GM15510 (cell line): ENCODE results near the gene MRM3.

Experiments
- POLR2A ChIP-seq: IDR thresholded peaks from 3 replicates; pipeline ENCODE4 v1.6.1; 2011; ENCODE audit warnings: borderline replicate concordance; ENCODE audit not compliant: insufficient read length; ENCODE audit errors: extremely low read depth

Gene MRM3

DNA sequence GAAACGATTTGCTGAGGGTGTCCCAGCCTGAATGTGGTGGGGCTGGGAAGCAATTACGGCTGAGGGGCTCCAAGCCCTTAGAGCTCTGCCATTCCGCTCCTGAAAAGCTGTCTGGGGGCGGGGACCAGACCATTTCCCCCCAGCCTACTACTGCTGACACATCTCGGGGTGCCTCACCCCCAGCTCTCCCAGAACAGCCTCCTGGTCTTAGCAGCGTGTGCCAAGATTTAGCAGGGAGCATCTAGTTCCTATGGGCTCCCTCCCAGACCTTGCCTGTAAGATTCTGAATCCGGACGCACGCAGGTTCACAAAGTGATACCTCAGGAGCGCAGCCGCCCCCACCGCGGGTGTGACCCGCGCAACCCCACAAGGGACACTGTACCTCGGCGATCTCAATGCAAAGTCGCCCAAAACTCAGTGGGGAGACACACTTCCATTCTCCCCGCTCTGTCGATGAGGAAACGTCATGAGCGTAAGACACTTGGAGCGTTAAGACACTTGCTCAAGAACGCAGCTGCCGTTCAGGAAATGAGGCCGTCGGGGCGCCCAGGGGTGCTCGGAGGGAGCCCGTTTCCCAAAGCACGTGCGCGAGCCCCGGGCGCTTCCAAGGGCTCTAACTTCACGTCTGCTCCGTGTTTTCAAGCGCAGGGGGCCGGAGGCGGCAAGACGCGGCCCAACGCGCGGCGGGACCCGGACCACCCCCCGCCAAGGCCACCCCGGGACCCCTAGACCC lies 30.7 kb upstream of the MRM3 start:
- TF ChIP-seq POLR2A: no peak

- TF ChIP-seq POLR2A: peak; percentile 90
Measured at GRCh38 chr17:752002-752619, 30.0 kb upstream of the MRM3 start, which contains the start of gene GEMIN4. TSS of gene GEMIN4 (minus strand) at chr17:752264. CDS start at chr17:752142, 122 bp downstream.

DNA sequence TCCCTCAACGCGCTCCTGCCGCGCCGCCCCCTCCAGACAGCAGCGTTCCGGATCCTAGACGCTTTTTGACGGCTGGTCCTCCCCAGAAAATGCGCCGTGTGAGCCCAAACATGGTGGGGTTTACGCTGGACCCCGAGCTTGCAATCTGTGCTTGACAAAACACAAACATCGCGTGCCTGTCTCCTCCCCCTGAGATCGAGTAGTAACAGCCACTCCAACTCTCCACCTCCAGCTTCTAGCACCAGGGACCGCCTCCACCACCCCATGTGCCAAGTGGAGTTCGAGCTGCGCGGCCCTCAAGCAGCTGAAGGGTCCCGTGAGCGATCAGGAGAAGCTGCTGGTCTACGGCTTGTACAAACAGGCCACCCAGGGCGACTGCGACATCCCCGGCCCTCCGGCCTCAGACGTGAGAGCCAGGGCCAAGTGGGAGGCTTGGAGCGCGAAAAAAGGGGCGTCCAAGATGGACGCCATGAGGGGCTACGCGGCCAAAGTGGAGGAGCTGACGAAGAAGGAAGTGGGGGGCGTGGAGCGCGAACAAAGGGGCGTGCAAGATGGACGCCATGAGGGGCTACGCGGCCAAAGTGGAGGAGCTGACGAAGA lies 29.4 kb upstream of the MRM3 start:
- TF ChIP-seq POLR2A: no peak

GRCh38 chr17:753418-753817 lies 28.7 kb upstream of the MRM3 start:
- no peak for TF ChIP-seq POLR2A

DNA sequence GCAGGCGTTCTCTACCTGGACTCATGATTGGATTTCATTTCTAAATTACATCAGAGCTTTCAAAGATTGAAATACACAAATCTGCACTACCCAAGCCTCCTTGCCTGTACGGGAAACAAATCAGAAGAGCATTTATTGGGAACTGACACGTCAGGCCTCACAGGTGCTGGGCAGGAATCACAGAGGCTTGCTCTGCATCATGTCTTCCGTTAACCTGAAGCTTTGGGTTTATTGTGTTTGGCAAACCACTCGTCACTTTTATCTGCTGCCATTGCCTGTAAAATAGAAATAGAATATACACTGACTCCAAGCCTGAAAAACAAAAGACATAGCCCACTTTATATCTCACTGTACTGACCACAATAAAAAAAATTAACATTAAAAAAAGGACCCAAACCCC lies 22.2 kb upstream of the MRM3 start:
- no peak for TF ChIP-seq POLR2A

DNA sequence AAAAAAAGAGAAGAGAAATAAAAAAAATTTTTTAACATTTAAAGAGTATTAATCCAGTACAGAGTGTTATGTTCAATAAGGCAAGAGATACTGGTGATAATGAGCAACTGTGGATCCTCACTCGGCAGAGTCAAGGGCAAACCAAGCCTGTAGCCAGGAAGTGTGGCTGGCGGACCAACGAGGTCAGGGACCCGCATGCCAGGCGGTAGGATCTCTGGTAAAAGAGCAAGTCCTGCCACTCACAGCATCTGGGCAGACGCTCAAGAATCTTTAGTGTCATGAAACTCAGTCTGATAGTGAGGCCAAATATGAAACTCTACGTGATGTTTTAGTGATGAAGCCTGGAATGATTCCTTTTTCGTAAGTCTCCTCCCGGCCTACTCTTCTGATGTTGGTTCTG lies 21.8 kb upstream of the MRM3 start:
- no peak for TF ChIP-seq POLR2A

GRCh38 chr17:767076-767475 lies 15.1 kb upstream of the MRM3 start:
- TF ChIP-seq POLR2A: no peak

DNA sequence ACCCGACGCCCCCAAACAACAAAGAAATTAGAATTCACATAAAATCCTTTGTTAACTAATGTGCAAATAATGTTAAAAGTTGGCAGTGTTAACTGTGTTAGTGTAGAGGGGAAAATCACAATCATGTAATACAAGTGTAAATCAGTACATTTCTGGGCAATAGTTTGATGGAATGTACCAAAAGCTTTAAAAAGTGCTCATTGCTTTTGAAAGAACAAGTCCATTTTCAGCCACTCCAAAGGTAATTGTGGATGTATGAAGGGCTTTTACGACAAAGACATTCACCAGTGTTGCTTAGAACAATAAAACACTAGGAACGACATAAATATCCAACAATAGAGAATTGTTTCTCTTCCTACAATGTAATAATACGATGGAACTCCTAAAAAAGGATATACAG lies 9.1 kb upstream of the MRM3 start:
- TF ChIP-seq POLR2A: no peak

GRCh38 chr17:773467-774312 lies 8.5 kb upstream of the MRM3 start:
- no peak for TF ChIP-seq POLR2A

DNA sequence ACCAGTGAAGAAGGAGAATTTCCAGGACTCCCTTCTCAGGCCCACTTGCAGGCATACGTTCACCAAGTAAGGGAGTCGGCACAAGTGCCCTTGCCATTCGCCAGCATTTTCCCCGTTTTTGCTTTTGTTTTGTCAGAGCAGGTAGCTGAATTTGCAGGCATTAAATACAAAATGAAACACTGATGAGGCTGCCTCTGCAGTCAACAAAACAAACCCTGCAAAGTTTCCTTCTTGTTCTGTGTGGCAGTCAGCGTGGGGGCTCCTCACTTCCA lies 7.9 kb upstream of the MRM3 start:
- TF ChIP-seq POLR2A: no peak

- TF ChIP-seq POLR2A: no peak
Measured at GRCh38 chr17:778096-778495, 4.1 kb upstream of the MRM3 start.

DNA sequence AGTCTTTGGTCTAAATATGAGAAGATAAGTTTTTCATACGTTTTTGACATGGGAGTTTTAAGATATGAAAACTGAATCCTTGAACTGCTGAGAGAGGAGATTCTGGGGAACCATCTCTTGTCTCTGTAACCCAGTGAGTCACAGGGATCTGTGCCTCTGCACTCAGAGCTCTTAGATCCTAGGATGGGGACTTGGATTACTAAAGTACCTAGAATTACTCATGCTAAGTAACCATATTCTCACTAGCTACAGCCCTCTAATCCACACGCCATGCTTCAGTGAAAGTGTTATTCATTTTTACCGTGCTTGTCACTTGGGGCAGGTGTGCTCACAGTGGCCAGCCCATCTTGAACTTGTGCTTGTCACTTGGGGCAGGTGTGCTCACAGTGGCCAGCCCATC lies 2.0 kb downstream of the MRM3 start:
- no peak for TF ChIP-seq POLR2A

- TF ChIP-seq POLR2A: no peak
Measured at GRCh38 chr17:787641-788221, 5.6 kb downstream of the MRM3 start.

- no peak for TF ChIP-seq POLR2A
Measured at GRCh38 chr17:788551-788950, 6.4 kb downstream of the MRM3 start.
